Stomach (tissue), 4 donors: ENCODE data around the gene ZNF653.

Experiments used
- EP300 ChIP-seq: sonication (generic); formaldehyde crosslinking; IDR thresholded peaks from one replicate; pipeline ENCODE4 v1.6.1; 2017; ENCODE audit warnings: antibody characterized with exemption
- POLR2A ChIP-seq, 4 donors: fragments of 450-650 bp; IDR thresholded peaks; one replicate each; pipeline ENCODE4 v1.6.1; 2016; ENCODE audit warnings: antibody characterized with exemption in 4 of 4, control low read depth in 2 of 4, mild to moderate bottlenecking in 1 of 4, moderate library complexity in 1 of 4
- TF ChIP-seq, protein P1 (sequence below), 7 experiments: fragments of 450-650 bp in 4 of 7; fragments of 200-600 bp in 3 of 7; sonication (generic) in 3 of 7; IDR thresholded peaks; one replicate each; pipeline ENCODE4 v1.5.1; 2016 to 2019; ENCODE audit warnings: antibody characterized with exemption in 7 of 7, control low read depth in 2 of 7, mild to moderate bottlenecking in 1 of 7

DNA sequence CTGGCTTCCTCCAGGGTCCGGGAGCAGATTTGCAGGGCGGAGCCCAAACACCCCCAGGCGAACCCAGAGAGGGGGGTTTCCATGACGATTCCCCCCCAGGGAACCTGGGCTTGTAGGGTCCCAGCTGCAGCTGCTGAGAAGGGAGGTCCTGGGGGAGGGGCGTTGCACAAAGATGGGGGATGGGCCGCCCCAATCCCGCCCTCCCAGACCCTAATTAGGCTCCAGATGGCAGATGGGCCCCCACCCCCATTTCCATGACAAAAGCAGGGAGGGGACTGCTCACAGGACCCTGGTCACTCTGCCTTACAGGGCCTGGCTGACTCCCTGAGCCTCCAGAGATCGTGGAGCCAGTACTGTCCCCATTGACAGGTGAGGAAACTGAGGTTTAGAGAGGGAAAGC lies 40.0 kb downstream of the ZNF653 start:
- no peak for TF ChIP-seq POLR2A (IDR thresholded peaks at IDR 0.05)
- TF ChIP-seq, protein P1, sequence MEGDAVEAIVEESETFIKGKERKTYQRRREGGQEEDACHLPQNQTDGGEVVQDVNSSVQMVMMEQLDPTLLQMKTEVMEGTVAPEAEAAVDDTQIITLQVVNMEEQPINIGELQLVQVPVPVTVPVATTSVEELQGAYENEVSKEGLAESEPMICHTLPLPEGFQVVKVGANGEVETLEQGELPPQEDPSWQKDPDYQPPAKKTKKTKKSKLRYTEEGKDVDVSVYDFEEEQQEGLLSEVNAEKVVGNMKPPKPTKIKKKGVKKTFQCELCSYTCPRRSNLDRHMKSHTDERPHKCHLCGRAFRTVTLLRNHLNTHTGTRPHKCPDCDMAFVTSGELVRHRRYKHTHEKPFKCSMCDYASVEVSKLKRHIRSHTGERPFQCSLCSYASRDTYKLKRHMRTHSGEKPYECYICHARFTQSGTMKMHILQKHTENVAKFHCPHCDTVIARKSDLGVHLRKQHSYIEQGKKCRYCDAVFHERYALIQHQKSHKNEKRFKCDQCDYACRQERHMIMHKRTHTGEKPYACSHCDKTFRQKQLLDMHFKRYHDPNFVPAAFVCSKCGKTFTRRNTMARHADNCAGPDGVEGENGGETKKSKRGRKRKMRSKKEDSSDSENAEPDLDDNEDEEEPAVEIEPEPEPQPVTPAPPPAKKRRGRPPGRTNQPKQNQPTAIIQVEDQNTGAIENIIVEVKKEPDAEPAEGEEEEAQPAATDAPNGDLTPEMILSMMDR (IDR thresholded peaks at IDR 0.05), result no peak
- no peak for TF ChIP-seq EP300
